Dendritic cell treated with granulocyte-macrophage colony-stimulating factor and Interleukin-4, amounts not matched to agents 40 ng/mL and 50 ng/mL, for 4 days (primary cell): Measurements from ENCODE around the gene PDLIM3.

Experiments
- H3K27ac Mint-ChIP-seq: one replicate; pipeline ENCODE4 v1.8.0; 2022; ENCODE audit warnings: mild to moderate bottlenecking, mixed read lengths
- H3K27me3 Mint-ChIP-seq: one replicate; pipeline ENCODE4 v1.8.0; 2022; ENCODE audit warnings: mild to moderate bottlenecking, mixed read lengths
- H3K36me3 Mint-ChIP-seq: one replicate; pipeline ENCODE4 v1.8.0; 2022; ENCODE audit warnings: low read depth, mixed read lengths
- H3K4me1 Mint-ChIP-seq: one replicate; pipeline ENCODE4 v1.8.0; 2022; ENCODE audit warnings: low read depth, mixed read lengths
- H3K4me3 Mint-ChIP-seq: one replicate; pipeline ENCODE4 v1.8.0; 2022; ENCODE audit warnings: mild to moderate bottlenecking, moderate library complexity, mixed read lengths
- H3K9me3 Mint-ChIP-seq: one replicate; pipeline ENCODE4 v1.8.0; 2022; ENCODE audit warnings: mixed read lengths
- intact Hi-C: fragments of 100-400 bp; cut with micrococcal nuclease; formaldehyde crosslinking; loops from one replicate; pipeline ENCODE4 v1.15.0; 2022

Gene PDLIM3, protein sequence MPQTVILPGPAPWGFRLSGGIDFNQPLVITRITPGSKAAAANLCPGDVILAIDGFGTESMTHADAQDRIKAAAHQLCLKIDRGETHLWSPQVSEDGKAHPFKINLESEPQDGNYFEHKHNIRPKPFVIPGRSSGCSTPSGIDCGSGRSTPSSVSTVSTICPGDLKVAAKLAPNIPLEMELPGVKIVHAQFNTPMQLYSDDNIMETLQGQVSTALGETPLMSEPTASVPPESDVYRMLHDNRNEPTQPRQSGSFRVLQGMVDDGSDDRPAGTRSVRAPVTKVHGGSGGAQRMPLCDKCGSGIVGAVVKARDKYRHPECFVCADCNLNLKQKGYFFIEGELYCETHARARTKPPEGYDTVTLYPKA

DNA sequence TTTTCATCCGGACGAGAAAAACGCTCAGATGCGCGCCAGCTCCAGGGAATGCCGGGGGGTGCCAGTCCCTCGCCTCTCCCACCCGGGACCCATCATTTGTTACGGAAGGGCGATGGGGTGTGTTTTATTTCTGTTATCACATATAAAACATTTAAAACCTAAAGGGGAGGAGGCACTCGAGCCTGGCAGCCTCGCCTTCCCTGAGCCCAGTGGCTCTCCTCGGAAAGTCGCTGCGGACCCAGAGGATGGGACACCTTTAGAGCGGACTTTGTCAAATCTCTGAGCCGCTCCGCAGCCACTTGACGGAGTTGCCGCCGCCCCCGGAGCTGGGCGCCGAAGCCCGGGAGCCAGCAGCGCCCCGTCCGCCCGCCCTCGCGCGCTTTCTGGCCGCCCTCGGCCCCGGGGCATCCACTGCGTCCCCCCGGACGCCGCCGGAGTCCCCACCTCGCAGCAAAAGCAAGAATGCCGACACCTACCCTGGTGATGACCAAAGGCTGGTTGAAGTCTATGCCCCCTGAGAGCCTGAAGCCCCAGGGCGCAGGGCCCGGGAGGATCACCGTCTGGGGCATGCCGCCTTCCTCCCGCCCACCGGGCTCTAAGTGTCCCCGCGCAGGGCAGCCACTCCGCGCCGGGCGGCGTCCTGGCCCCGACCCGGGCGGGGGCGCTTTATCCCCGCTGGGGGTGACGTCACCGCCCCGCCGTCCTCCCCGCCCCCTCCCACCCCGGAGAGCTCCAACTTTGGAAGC lies at the start of gene PDLIM3:
PDLIM3 (minus strand) TSS at position 642 of the 746 bp plus-strand sequence; CDS start at position 569, 73 bp downstream.
- H3K36me3 Mint-ChIP-seq, result no peaks in the 10 kb centered on the region
- H3K4me1 Mint-ChIP-seq, result no peaks in the 10 kb centered on the region
- peaks cover 34% of the 10 kb centered on the region for H3K27me3 Mint-ChIP-seq
- no peak within 1 kb of the TSS for H3K4me3 Mint-ChIP-seq
- H3K9me3 Mint-ChIP-seq, result no peaks in the 10 kb centered on the region
- intact Hi-C loops, result no loop called here
- no peak within 1 kb of the TSS for H3K27ac Mint-ChIP-seq

DNA sequence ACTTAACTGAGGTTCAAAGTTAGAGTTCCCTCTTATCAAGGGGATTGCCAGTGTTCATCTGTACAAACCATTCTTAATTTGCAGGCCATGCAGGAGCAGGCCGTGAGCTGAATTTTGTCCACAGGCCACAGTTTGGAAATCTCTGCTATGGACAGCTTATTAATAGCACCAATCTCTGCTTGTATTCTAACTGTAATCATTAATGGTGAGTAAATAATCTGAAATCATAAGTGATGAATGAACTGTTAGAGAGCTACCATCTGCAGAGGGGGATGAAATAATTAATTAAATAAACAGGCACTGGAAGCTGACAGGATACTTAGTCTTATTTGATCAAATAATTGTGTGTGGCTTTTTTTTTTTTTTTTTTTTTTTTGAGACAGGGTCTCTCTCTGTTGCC lies 48.5 kb upstream of the PDLIM3 start:
- intact Hi-C loops, result no loop called here
- Mint-ChIP-seq H3K4me3 (no peak overlapping the region), H3K9me3 (no peaks in the 10 kb centered on the region), H3K4me1 (peaks cover 6% of the 10 kb centered on the region), H3K27ac (no peak overlapping the region), H3K36me3 (no peaks in the 10 kb centered on the region), H3K27me3 (peaks cover 33% of the 10 kb centered on the region)

DNA sequence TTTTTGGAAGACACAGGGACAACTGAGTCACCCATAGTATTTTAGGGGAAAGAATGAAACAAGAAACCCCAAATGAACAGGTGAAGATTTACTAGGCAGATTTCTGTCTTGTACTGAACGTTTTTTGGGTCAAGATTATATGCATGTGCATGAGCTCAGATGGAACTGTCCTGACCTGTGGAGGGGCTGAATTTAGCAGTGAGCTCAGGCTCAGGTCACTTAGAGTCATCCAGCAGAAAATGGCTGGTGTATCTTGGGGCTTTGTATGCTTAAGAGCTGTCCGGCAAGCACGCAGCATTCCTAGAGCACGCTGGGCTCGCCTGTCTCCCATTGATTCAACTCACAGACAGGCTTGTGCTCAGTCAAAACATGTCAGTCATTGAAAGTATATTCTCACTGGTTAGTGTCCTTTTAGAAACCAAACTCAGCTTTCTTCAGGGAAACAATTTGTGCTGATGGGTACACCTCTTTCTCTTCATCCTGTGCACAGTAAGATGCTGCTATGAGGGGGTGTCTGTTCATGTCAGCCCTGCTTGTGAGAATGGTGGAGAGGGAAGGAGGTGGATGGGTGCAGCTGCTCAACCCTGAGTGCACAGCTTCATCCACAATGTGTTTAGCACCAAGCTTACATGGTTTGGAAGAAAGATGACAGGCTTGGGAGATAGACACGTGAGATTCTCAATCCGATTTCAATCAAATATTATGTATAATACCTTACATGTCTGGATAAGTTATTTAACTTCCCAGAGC lies 47.5 kb upstream of the PDLIM3 start:
- H3K27ac Mint-ChIP-seq, result no peak overlapping the region
- H3K36me3 Mint-ChIP-seq, result no peaks in the 10 kb centered on the region
- intact Hi-C loops, result no loop called here
- no peaks in the 10 kb centered on the region for H3K9me3 Mint-ChIP-seq
- H3K4me3 Mint-ChIP-seq, result no peak overlapping the region
- peaks cover 6% of the 10 kb centered on the region for H3K4me1 Mint-ChIP-seq
- H3K27me3 Mint-ChIP-seq, result peaks cover 24% of the 10 kb centered on the region

DNA sequence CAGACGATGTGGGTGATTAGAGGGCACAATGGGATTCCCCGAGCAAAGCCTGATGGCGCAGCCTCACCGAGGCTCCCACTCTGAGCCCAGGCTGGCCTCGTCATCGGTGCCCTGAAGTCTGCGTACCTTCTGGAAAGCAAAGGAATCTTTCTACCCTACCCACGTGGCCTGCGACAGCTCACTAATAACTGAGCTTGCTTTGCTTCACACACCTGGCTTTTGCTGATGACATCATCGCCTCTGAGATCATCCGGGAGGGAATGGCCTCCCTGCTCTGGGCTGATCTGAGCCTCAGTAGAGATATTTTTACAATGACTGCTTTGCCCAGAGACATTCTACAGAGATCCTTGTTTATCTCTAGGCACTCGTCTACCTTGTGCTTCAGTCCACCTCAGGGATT lies 45.4 kb upstream of the PDLIM3 start:
- H3K27me3 Mint-ChIP-seq, result peaks cover 13% of the 10 kb centered on the region
- no peaks in the 10 kb centered on the region for H3K4me1 Mint-ChIP-seq
- no peaks in the 10 kb centered on the region for H3K36me3 Mint-ChIP-seq
- no peak overlapping the region for H3K27ac Mint-ChIP-seq
- intact Hi-C loops, result no loop called here
- no peak overlapping the region for H3K4me3 Mint-ChIP-seq
- H3K9me3 Mint-ChIP-seq, result no peaks in the 10 kb centered on the region

DNA sequence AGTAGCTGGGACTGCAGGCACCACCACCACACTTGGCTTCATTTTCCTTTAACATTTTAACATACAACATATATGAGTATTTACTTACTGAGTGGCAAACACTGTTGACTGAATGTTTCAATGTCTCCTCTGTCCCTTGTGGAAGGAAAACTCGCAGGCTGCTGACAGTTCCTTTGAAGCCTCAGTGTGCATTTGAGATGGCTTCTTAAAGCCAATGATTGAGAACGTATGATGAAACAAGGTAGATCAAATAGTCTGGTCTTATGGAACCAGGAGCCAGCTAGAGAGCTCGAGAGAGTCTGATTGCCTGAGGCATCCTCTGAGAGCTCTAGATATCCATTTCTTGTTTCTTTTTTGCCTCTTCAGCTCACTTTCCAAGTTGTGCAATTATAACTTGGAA lies 43.0 kb upstream of the PDLIM3 start:
- Mint-ChIP-seq H3K9me3 (no peaks in the 10 kb centered on the region), H3K4me1 (no peaks in the 10 kb centered on the region), H3K4me3 (no peak overlapping the region), H3K36me3 (no peaks in the 10 kb centered on the region), H3K27me3 (peaks cover 13% of the 10 kb centered on the region), H3K27ac (no peak overlapping the region)
- intact Hi-C loops, result no loop called here

DNA sequence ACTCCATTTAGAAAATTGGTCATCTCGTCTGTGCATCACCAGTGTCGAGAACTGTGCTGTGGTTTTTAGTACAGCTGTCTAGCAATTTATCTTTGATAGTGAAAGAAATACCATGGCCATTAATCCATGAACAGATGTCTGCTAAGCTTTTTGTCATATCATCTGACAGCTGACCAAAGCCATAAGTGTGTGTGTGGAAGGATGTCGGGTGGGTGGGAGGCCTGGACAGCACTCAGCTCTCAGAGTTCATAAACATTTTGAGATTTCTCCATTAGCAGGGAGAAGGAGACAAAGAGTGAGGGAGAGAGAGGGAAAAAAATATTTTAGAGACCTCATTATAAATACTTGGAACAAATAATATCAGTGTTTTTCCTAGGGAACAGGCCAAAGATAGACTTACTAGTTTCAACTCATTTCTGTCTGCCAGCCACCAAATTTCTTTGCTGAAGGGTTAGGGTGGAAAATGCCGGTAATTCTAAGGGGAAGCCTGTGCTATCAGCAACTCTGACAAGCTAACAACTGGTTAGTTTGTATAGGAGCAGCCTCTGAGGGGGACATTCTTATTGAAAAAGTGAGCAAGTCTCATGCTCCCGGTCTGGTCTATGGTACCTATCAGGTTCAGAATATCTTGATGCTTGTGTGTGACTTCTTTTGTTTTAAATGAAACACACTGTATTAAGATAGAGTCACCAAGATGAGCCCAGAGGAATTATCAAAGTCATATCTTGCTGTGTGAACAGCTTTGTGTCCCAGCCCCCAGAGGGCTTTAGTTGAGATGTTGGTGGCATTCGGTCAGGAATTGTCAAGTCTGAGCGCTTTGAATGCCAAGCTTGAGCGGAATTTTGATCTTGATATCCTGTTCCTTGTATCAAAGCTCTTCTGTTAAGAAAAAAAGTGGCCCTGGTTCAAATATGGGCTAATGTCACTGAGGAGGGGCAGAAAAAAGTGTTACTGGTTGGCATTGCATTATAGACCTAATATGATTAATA lies 41.9 kb upstream of the PDLIM3 start:
- Mint-ChIP-seq H3K4me3 (no peak overlapping the region), H3K9me3 (no peaks in the 10 kb centered on the region)
- intact Hi-C loops, result no loop called here

DNA sequence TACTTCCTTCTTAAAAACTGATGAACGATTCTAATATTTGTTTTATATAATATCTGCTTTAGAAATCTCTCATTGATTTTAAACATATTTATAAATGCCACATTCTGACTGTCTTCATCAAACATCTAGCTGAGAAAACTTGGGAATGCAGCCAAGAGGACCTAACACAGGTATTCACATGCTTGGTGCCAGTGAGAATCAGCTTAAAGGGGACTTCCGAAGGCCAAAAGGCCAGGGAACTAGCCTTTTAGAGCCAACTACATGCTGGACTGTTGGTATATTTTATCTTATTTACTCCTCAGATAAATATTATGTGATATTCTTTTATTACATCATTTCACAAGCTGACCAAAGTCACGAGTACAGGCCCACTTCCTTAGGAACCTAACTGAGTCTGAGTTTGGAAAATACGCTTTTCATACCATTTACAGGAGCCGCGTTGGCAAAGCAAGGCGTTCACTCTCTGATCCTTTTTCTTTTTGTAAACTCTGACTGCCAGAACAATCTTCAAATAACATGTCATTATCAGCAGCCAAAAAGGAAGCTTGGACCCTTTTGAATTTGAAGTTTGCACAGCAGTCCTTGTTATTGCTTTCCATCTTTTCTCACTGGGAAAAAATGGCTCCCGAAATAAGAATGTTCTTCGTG lies 41.1 kb upstream of the PDLIM3 start:
- Mint-ChIP-seq H3K27me3 (peaks cover 13% of the 10 kb centered on the region), H3K36me3 (no peaks in the 10 kb centered on the region), H3K9me3 (no peaks in the 10 kb centered on the region), H3K4me1 (no peaks in the 10 kb centered on the region), H3K27ac (no peak overlapping the region), H3K4me3 (no peak overlapping the region)
- intact Hi-C loops, result no loop called here

More for the DNA sequence above, 41.9 kb upstream of the PDLIM3 start:
- Mint-ChIP-seq H3K4me1 (no peaks in the 10 kb centered on the region), H3K27ac (no peak overlapping the region), H3K27me3 (peaks cover 13% of the 10 kb centered on the region), H3K36me3 (no peaks in the 10 kb centered on the region)

DNA sequence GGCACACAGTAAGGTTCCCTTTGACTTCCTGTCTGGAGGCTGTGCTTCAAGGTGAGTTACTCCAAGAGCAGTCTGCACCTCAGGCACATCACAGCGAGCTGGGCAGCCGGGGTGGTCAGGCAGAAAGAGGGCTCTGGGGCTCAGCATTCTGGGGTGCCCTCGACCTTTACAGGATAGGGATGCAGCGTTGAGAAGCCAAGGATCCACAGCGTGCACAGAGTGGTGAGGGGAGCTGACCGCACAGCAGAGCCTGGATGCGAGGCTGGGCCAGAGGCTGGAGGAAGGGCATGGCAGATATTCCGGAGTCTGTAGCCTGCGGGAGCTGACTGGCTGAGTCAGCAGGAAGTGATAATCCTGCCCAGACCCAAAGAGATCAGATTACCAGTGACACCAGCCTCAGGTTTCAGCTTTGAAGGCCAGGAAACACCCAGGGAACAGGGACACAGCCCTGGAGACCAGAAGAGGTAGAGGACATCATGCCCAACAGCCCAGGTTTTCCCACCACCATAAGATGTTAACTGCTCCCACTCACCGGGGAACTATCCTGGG lies 38.4 kb upstream of the PDLIM3 start:
- no peak overlapping the region for H3K4me3 Mint-ChIP-seq
- no peaks in the 10 kb centered on the region for H3K36me3 Mint-ChIP-seq
- intact Hi-C loops, result no loop called here

DNA sequence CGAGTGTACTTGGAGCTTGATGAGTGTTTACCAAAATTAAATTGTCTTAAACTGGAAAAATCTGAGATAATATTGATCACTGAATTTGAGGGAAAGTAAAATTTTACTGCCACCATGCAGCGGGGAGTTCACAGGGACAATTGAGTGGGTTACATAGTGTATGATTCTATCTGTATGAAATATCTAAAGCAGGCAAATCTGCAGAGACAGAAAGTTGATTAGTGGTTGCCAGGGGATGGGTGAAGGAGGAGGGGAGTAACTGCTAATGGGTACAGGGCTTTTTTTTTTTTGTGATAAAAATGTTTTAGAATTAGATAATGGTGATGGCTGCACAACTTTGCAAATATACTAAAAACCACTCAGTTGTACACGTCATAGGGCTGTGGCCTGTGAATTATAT lies 35.4 kb upstream of the PDLIM3 start:
- intact Hi-C loops, result no loop called here
- no peak overlapping the region for H3K4me3 Mint-ChIP-seq
- no peaks in the 10 kb centered on the region for H3K4me1 Mint-ChIP-seq
- H3K36me3 Mint-ChIP-seq, result no peaks in the 10 kb centered on the region
- no peak overlapping the region for H3K27ac Mint-ChIP-seq
- H3K9me3 Mint-ChIP-seq, result no peaks in the 10 kb centered on the region
- peaks cover 11% of the 10 kb centered on the region for H3K27me3 Mint-ChIP-seq

More for the DNA sequence above, 38.4 kb upstream of the PDLIM3 start:
- Mint-ChIP-seq H3K27ac (no peak overlapping the region), H3K9me3 (no peaks in the 10 kb centered on the region), H3K27me3 (peaks cover 15% of the 10 kb centered on the region), H3K4me1 (no peaks in the 10 kb centered on the region)

DNA sequence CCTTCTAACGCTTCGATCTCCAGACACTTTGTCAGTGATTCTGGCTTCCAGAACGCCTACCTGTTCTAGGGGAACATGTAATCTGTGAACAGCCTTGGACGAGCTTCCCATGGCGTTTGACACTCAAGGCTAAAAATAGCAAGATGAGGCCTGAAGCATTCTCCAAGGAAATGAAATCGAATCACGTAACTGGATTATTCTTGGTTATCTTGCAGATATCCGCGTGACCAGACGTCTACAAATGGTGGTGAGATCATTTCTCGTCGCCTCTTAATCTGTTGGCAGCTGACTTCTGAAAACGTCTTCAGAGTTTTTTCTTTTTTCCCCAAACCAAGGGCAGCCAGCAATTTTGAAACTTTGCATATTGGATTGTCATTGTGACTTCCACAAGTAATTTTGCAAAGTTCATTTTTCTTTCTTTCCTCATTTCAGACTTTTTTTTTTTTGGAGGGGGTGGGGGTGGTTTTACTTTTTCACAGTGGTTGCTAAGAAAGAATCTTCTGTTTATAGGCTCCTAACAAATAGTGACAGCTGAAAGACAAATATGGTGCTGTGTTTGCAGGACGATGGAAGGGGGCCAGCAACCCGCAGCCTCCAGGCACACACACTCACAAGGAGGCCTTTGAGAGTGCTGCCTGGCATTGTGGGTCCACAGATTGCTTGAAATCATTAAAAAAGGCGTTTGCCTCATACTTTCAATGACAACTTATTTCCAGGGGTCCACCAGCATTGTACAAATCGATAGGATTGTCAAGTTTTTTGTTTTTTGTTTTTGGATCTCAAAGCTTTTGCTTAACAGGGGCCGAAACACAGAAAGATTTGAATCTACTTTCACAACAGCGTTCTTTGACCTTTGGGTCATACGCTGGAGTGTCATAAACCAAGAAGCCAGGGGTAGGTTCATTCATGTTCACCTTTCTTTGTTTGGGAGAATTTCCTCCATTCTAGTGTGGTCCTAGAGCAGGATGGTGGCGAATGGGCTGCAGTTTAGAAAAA lies 32.4 kb upstream of the PDLIM3 start:
- intact Hi-C loops, result no loop called here
- Mint-ChIP-seq H3K27me3 (peaks cover 5% of the 10 kb centered on the region), H3K4me3 (no peak overlapping the region), H3K9me3 (no peaks in the 10 kb centered on the region), H3K27ac (no peak overlapping the region), H3K4me1 (no peaks in the 10 kb centered on the region), H3K36me3 (no peaks in the 10 kb centered on the region)

DNA sequence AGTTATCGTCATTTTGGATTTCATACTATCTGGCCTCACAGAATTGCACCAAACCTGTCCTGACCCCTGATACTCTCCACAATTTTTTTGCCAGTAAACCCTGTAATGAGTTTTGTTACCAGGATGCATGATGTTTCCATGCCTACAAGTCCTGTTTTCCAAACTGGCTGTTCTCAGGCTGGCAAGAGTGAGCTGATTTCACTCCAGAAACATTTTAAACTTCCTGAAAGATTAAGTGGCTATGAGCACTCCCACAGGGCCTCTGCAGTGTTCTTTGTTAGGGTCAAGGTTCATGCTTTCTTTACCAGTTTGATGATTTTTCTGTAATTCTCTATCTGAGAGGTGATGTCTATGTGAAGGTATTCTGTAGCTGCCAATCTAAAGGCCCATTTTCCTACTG lies 31.7 kb upstream of the PDLIM3 start:
- H3K27me3 Mint-ChIP-seq, result peaks cover 5% of the 10 kb centered on the region
- H3K9me3 Mint-ChIP-seq, result no peaks in the 10 kb centered on the region
- H3K36me3 Mint-ChIP-seq, result no peaks in the 10 kb centered on the region
- H3K4me1 Mint-ChIP-seq, result no peaks in the 10 kb centered on the region
- intact Hi-C loops, result no loop called here
- H3K4me3 Mint-ChIP-seq, result no peak overlapping the region
- no peak overlapping the region for H3K27ac Mint-ChIP-seq

DNA sequence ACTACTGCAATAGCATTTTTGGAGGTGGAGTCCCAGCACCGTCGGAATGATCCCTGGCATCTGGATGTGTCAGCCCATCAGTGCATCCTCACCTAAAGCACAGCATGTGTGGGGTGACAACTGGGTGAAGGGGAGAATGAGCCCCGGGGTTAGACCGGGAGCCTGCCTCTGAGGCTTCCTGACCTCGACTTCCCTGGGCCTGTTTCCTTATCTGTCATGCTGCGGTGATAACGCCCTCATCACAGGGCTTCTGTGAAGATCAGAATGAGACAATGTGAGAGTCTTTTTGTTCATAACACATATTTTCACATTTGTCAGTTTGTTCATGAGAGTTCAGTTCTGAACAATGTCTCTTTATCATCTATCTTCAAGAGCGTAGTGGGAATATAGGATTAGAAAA lies 31.1 kb upstream of the PDLIM3 start:
- Mint-ChIP-seq H3K4me1 (no peaks in the 10 kb centered on the region), H3K36me3 (no peaks in the 10 kb centered on the region), H3K27ac (no peak overlapping the region), H3K9me3 (no peaks in the 10 kb centered on the region), H3K27me3 (peaks cover 1% of the 10 kb centered on the region), H3K4me3 (no peak overlapping the region)
- intact Hi-C loops, result no loop called here
